SKM-1 treated with dmso at 0.1 percent for 144 hours (cell line): Measurements from ENCODE around the gene TGM4.
"Not testable (repeated sequence)": the region's sequence is repeated elsewhere in the genome, so short reads cannot be mapped to it uniquely, and the experiment has no call there.

Source experiments
- DNase-seq: peaks from one replicate; lab custom pipeline; 2025; ENCODE audit not compliant: unreplicated experiment; lab: John Stamatoyannopoulos, UW

Gene TGM4

GRCh38 chr3:44874308-44874707, at the start of gene TGM4:
Gene TGM4 (plus strand): TSS chr3:44874608. CDS start chr3:44874679, 71 bp downstream.
- no peak for DNase-seq

- DNase-seq, result no peak
Observed at GRCh38 chr3:44825264-44825925, 49.0 kb upstream of the TGM4 start.

- DNase-seq, result no peak
Observed at GRCh38 chr3:44827196-44827595, 47.2 kb upstream of the TGM4 start.

- no peak for DNase-seq
Observed at GRCh38 chr3:44831232-44831631, 43.2 kb upstream of the TGM4 start.

GRCh38 chr3:44832032-44832431, 42.4 kb upstream of the TGM4 start:
- DNase-seq, result no peak

- DNase-seq, result no peak
Observed at GRCh38 chr3:44832965-44833364, 41.4 kb upstream of the TGM4 start.

- DNase-seq, result no peak
Observed at GRCh38 chr3:44833394-44833793, 41.0 kb upstream of the TGM4 start.

- no peak for DNase-seq
Observed at GRCh38 chr3:44835684-44836083, 38.7 kb upstream of the TGM4 start.

GRCh38 chr3:44842376-44842775, 32.0 kb upstream of the TGM4 start:
- no peak for DNase-seq

GRCh38 chr3:44845528-44846520, 28.6 kb upstream of the TGM4 start:
- no peak for DNase-seq

GRCh38 chr3:44848634-44849033, 25.8 kb upstream of the TGM4 start:
- DNase-seq, result no peak

- DNase-seq, result not testable (repeated sequence)
Observed at GRCh38 chr3:44856663-44857062, 17.7 kb upstream of the TGM4 start.

GRCh38 chr3:44860117-44860516, 14.3 kb upstream of the TGM4 start:
- DNase-seq, result no peak

GRCh38 chr3:44861412-44862225, 12.8 kb upstream of the TGM4 start, which contains the start of gene TMEM42:
Gene TMEM42 (plus strand): TSS chr3:44861912. CDS start chr3:44861925, 13 bp downstream.
- DNase-seq, result peak; percentile 83

- peak; percentile 15 for DNase-seq
Observed at GRCh38 chr3:44862226-44862637, 12.2 kb upstream of the TGM4 start.

GRCh38 chr3:44865272-44866035, 9.0 kb upstream of the TGM4 start:
- no peak for DNase-seq

- DNase-seq, result no peak
Observed at GRCh38 chr3:44867421-44868111, 6.8 kb upstream of the TGM4 start.

- no peak for DNase-seq
Observed at GRCh38 chr3:44870375-44871061, 3.9 kb upstream of the TGM4 start.

- no peak for DNase-seq
Observed at GRCh38 chr3:44875596-44875995, 1.2 kb downstream of the TGM4 start.
